SKM-1 (cell line): Measurements from ENCODE around the gene PXDN.
"Not testable (repeated sequence)": the region's sequence is repeated elsewhere in the genome, so short reads cannot be mapped to it uniquely, and the experiment has no call there.

Experiments
- DNase-seq: peaks from one replicate; lab custom pipeline; 2025; ENCODE audit not compliant: unreplicated experiment; lab: John Stamatoyannopoulos, UW

PXDN gene

DNA sequence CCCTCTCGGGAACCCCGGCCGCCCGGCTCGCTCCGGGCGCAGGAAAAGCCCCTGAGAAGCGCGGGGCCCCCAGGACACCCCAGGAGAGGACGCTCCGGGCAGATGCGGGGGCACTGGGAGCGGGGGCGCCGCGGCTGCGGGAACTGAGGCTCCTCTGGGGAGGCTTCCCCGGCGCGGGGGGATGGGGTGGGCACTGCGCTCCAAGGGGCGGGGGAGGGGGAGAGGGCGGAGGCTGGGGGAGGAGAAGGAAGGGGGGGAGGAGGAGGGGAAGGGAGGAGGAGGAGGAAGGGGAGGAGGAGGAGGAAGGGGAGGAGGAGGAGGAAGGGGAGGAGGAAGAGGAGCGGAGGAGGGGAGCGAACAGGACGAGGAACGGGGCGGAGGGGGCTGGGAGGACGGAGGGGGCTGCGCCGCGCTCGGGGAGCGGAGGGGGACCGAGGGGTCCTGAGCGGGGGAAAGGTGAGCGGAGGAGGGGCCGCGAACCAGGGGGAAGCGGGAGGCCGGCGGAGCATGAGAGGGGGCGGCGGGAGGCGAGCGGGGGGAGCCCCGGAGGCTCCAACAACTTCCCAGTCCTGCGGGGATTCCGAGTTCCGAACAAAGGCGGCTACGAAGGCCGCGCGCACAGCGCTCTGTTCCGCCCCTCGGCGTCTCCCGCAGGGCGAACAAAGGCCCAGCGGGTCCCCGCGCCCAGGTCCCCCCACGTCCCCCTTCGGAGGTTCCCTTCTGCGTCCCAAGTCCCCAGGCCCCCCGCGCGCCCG lies 742 bp downstream of the PXDN start:
- DNase-seq = no peak

DNA sequence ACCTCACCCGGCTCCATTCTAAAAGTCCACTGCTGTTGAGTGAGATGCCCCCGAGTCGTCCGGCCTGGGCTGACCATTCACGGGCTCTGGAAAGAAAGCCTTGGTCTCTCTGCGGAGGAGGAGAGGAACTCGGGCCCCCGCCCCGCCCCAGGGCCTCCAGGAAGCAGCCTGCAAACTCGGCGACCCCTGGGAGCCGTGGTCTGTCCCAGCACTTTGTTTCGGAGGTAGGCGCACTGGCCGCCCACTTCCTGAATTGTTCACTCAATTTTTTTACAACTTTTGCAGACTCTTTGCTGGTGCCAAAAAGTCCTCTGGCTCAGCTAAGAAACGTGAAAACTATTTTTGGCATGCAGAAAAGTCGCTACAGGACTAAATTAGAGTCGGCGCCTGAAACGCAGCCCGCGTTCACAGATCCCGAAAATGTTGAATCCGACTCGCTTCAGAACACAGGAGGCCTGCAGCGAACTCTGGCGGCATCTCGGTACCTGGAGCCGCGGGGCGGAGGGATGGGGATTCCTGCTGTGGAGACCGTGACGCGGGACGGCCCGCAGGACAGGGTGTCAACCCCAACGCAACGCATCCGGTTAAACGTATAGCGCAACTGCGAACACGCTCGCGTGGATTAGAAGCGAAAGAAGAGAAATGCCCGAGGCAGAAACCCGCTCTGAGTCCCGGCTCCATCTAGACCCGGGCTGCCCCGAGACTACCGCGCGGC lies 1.5 kb downstream of the PXDN start:
- DNase-seq = no peak

DNA sequence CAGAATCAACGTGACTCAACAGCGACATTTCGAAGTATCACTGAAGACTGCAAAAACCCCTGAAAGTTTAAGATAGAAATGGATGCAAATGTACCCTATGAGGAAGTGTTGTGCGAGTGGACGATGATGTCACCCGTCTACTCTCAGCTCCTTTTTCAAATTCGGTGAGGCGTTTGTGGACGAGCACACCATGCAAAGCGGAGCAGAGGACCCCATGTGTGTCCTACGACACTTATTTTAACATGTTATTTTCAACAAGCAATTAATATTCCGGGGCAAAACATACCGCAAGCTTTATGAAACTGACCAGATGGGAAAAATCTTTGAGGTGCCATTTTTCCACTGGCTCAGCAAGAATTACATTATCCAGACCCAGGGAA lies 2.0 kb downstream of the PXDN start:
- no peak for DNase-seq

DNA sequence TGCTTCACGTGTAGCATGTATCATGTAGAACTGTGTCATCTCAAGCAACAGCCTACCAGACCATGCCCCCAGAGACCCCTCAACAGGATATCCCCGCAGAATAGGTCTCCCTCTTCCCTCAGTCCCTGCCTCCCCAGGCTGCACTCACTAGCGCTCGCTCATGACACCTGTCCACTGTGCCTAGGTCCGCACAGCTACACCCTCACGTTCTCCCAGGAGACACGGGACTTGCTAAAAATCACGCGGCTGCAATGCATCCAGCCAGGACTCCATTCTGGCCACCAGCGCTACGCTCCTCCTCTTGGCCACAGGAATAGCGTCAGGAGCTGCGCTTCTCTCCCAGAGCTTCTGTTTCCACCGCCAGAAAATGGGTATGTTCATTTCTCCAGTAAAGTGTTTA lies 2.5 kb downstream of the PXDN start:
- DNase-seq = no peak

DNA sequence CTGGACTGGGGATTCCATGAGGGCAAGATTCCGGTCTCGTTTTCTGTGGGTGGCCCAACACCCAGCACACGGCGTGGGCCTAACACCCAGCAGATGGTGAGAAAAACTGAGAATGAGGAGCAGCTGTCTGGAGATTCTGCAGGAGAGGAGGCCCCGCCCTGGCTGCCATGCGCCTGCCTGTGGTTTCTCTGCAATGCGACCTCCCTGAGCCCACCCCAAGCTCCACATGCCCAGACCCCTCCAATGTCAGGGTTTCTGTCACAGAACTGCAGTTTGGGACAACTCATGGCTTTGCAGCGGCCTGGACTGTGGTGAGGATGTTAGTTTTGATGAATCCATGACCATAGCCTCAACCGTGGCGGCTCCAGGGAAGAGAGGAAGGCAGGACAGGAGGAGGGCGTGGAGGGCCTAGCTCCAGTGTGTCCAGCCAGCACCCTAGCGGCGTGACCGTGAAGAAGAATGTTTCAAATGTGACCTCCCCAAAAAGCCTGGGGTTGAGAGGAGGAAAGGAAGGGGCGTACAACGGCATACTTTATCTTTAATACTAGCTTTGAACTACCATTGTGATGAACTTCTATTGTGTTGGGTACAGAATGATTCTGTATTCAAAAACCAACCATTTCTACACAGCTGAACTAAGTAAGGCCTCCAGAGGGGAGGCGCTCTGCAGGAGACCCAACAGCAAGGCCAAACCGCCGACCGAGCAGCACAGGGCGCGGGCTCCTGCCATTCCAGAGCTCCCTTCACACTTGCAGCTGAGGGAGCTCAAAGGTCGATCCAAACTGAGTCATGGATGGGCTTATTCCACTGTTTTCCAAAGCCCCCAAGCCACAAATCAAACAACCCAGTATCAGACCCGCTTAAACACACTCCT lies 3.4 kb downstream of the PXDN start:
- DNase-seq = no peak

DNA sequence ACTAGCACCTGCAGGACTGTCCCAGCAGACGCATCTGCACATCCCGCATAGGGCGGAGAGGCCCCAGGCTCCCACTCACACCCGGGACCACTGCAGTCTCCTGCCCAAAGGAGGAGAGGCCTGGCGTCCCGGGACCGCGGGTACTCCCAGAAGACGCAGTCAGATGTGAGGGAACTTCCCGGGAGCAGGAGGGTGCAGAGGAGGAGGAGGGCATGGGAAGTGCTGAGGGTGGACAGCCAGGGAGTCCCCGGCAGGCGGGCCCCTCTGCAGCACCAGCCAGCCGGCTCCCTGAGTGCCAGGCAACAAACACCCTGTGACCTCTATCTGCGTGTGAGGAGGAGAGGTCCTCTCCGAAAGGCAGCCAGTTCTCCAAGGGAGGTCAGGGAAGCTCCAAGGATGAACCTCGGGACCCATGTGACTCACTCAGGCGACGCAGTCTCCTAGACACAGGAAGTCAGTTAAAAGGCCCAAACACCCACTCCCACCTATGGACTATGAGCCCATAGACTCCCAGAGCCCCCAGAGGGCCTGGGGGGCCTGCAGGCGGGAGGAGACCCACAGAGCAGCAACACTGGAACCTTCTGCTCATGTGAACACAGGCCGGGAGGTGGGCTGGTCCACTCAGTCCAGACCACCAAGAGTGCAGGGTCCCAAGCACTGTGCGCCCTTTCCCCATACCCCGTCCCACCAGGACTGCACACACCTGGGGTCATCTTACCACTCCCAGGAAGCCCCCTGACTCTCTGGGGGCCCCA lies 4.2 kb downstream of the PXDN start:
- no peak for DNase-seq

DNA sequence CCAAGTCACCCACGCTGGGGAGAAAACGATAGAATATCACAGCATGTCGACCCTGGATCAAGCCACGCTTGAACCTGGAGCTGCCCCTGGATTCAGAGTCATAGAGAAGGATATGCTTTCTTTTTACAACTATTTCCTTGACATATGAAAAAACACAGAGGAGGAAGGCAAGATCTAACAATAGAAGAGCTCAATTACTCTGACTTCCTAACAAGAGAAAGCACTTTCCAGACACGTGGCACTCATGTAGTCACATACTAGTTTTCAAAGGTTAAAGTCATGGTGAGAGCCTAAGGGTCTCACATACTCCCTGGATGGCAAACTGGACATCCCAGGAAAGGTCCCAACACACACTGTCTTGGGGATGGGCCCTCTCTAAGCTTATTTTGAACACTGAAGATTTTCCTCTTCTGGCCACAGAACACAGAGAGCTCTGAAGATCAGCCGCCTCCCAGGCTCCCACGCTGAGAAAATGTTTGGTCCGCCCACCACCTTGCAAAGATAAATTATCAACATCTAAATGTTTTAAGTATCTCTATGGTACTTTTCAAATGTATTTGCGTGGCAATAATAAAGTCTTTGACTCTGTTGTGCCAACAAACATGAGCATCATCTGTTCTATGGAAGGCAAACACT lies 4.9 kb downstream of the PXDN start:
- no peak for DNase-seq

DNA sequence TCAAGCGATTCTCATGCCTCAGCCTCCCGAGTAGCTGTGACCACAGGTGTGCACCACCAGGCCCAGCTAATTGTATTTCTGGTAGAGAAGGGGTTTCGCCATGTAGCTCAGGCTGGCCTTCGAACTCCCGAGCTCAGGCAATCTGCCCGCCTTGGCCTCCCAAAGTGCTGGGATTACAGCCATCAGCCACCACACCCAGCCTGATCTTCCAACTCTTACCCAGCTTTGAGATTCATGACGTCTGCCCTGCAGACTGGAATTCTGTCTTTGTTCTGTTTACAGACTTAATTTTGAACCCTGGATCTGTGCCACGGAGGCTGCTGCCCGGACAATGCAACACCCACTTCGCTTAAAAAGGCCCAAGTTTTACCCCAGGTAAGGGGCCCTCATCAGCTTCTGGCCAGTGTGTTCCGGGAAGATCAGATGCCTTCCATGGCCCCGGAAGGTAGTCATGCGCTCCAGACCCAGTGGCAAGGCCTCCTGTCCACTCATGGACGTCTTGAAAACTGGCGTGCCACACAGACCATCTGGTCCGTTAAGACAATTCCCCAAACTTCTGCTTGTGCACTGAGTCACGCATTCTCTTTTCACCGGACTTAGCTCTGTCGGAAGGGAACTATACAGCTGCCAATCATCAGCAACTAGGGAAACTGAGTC lies 5.5 kb downstream of the PXDN start:
- DNase-seq = no peak

DNA sequence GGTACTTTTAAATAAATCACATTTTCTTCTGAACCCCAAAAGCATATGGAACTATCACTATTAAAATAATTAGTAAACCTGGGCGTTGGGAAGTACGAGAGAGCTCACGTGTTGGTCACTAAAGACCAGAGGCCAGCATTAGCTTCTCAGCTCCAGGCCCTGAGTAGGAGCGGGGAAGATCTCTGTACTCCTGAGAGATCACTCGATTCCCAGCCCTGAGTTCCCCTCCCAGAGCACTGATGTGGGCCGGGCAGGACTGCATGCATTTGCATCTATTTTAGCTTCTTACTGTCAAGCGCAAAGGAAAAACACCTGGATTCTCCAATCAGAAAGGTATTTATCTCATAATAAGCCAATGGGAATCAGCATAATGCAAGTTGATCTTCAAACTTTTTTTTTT lies 6.2 kb downstream of the PXDN start:
- no peak for DNase-seq

DNA sequence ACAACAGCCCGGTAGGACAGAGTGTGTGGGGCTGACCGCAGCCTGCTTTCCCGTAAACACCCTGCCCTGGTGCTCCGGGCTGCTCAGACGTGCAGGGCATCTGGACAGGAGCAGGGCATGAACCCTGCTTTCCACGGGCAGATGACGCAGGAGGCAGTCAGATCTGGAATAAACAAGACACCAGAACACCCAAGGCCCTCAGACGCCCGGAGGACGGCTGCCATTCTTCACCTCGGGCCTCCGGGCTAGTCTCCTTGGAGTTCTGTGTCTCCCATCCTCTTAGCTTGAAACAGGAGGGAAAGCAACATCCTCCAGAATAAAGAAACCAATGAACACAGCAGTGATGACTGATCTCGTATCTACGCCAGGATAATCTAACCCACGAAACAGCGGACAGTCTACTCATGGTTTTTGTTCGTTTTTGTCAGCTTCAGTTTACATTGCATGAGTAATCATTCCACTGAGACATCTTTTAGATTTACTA lies 7.3 kb downstream of the PXDN start:
- no peak for DNase-seq

DNA sequence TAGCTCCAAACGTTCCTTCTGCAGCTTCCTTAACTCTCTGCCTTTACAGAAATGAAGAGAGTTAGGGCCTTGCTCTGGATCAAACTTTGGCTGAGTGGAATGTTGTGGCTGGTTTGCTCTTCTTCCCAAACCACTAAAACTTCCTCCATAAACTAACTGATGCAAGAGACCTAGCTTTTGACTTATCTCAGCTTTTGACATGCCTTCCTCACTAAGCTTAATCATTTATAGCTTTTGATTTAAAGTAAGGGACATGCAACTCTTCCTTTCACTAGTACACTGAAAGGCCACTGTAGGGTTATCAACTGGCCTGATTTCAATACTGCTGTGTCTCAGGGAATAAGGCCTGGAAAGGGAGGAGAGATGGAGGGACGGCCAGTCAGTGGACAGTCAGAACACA lies 8.3 kb downstream of the PXDN start:
- DNase-seq = no peak

DNA sequence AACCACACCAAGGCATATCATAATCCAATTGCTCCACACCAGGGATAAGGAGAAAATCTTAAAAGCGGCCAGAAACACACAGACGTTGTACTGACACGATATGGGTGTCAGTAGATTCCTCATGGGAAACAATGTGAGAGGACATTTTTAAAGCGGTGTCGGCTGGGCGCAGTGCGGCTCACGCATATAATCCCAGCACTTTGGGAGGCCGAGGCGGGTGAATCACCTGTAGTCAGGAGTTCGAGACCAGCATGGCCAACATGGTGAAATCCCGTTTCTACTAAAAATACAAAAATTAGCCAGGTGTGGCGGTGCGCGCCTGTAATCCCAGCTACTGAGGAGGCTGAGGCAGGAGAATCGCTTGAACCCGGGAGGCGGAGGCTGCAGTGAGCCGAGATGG lies 11.0 kb downstream of the PXDN start:
- DNase-seq = not testable (repeated sequence)

DNA sequence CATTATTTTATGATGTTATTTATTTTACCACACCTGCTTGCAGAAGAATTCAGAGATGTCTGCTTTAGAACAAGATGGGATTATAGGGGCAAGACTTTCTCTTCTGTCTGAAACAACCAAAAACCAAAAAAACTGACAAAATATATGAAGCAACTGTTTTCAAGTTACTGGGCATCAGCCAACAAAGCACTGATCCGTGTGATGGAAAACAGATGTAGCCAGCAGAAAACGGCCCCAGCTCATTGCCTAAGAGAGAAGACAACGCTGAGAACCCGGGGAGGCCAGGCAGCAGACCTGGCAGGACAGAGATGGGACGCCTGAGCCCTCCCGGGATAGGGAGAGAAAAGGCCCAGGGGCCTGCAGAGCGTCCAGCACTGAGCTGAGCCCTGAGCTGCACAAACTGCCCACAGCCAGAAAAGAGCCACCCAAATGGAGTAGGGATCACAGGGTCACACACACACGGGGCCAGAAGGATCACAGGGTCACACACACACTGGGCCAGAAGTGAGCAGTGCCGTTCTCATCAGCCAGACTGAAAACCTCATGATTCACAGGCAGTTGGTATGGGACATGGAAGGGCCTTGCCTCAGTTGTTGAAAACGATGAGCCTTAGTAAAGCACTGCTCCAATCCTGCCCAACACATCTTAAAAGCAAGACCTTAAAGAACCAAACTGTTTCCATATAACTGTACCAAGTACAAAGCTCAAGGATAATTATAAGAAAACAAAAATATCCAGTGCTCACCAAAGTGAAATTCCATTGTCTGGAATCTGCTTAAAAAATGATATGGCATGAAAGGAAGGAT lies 12.1 kb downstream of the PXDN start:
- no peak for DNase-seq

DNA sequence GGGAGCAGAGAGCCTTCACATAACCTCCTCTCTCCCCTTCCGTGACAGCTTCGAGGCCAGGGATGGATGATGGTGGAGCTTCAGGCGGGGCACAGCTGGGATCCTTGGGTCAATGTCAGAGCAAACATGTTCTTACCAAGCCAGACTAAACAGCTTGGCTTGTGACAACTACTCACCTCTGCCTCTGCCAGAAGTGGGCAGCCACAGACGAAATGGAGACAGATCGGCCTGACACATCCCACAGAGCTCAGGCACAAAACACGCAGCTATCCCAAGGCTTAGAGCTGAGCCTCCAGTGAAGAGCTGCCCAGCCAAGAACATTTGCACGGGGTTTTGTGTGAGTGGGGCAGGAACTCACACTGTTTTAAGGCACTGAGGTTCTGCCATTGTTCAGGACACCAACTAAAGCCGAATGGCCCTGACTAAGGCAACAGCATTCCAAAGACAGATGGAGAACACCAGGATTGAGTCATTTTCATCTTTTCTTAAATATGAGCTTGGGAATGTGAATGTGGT lies 12.8 kb downstream of the PXDN start:
- no peak for DNase-seq

DNA sequence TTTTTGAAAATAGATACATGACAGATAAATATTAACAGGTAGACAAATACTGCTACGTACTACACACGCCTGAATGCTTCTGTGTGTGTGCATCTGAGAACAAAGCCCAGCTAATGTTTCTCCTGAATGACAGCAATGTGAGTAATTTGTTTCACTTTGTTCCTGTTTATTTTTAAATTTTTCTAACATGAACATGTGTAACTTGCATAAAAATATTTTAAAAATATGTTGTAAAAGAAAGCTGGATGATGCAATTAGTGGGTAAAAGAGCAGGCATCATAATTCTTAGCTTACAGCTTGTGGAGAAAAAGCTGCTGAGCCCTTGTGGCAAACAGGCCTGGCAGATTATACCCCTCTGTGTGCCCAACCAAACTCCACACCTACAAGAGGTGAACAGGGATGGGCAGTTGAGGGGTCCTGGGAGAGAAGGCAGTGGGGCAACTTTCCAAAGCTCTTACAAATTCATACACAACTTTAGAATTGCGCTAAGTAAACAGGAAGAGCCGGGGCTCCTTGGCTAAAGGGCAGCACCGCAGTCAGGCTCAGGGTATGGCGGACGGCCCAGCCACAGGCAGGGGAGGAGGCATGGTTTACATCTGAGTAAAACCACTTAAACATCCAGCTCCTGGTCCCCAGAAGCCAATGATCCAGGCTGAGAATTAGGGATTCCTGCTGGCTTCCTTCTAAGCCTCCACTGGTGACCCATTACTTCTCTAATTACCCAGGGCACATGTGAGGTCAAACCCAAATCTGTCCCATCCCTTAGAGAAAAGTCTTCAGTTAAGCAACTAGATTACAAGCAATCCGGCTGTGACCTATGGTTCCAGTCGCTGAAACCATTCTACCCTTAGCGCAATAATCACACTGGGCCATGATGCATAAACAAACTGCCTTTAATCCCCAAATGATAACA lies 14.0 kb downstream of the PXDN start:
- no peak for DNase-seq

DNA sequence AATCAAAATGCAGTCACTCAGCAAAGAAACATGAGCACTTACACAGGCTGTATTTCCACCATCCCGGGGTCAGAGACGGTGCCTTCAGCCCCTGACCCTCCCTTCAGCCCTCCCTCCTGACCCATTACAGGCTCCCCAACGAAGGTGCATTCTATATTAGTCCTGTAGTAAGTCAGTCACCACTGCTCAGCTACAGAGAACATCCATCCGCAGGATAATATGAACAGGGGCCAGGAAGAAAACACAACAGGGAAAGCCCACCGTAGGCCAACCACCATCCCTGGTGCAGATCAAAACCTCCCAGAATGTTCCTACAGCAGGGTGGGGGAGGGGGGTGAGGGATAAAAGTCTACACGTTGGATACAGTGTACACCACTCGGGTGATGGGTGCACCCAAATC lies 15.1 kb downstream of the PXDN start:
- no peak for DNase-seq

DNA sequence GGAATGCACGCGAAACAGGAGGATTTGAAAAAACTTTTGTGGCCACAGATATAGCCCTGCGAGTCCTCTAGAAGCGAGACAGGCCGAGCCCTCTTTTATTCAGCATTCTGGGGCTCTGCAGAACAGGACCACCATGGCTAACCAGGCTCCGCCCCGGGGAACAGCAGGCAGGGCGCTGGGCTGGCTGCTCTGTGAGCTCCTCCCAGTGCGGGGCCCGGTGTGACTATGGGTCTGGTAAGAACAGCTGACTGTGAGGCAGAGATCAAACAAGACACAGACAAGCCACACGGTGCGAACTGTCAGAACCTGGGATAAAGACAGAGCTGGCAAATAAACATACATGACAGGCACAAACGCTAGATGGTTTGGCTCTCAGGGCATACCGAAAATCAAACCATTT lies 15.5 kb downstream of the PXDN start:
- no peak for DNase-seq
